ENCODE measurements around the gene RAB3D. TPM values are rescaled to one million over a fixed set of nuclear protein-coding genes. Genes with fewer than 3 reads are reported as not detected.

RAB3D gene
- total RNA-seq, 1 donor from 2014 or later = 6.2 TPM

DNA sequence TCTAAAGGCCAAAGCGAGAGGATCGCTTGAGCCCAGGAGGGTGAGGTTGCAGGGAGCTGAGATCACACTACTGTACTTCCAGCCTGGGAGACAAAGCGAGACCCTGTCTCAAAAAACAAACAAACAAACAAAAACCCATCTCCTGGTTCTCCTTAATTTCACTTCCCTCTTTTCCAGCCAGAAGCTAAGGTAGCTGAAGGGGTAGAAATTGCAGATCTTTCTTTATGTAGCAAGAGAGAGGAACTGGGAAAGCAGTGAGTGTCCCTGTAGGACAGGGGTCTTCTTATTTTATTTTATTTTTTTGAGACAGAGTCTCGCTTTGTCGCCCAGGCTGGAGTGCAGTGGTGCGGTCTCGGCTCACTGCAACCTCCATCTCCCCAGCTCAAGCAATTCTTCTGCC is 48.0 kb downstream of the RAB3D start:
- H3K4me3 Mint-ChIP-seq = no peak overlapping the region
- ATAC-seq (ENCODE audit: low read depth) = no peak
- TF ChIP-seq, protein P1, sequence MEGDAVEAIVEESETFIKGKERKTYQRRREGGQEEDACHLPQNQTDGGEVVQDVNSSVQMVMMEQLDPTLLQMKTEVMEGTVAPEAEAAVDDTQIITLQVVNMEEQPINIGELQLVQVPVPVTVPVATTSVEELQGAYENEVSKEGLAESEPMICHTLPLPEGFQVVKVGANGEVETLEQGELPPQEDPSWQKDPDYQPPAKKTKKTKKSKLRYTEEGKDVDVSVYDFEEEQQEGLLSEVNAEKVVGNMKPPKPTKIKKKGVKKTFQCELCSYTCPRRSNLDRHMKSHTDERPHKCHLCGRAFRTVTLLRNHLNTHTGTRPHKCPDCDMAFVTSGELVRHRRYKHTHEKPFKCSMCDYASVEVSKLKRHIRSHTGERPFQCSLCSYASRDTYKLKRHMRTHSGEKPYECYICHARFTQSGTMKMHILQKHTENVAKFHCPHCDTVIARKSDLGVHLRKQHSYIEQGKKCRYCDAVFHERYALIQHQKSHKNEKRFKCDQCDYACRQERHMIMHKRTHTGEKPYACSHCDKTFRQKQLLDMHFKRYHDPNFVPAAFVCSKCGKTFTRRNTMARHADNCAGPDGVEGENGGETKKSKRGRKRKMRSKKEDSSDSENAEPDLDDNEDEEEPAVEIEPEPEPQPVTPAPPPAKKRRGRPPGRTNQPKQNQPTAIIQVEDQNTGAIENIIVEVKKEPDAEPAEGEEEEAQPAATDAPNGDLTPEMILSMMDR (IDR thresholded peaks at IDR 0.05) = no peak
- POLR2A ChIA-PET = interaction anchor here (0.6 kb wide), 1 partner anchor 289 kb away, joined by 3 read pairs; no protein-coding TSS in a partner anchor
- CTCF ChIA-PET = no interaction called here
- peaks cover 5% of the 10 kb centered on the region for H3K27me3 Mint-ChIP-seq
- H3K9me3 Mint-ChIP-seq = no peaks in the 10 kb centered on the region
- H3K36me3 Mint-ChIP-seq (ENCODE audit: low read depth) = no peaks in the 10 kb centered on the region
- no peak for DNase-seq
- intact Hi-C loops (cut with micrococcal nuclease) = loop anchor here (5.0 to 10.0 kb wide), 2 partner anchors 56 to 293 kb away; partner anchors contain the start of genes CCDC159 and TMEM205
- peaks cover 6% of the 10 kb centered on the region for H3K4me1 Mint-ChIP-seq
- H3K27ac Mint-ChIP-seq = no peak overlapping the region

DNA sequence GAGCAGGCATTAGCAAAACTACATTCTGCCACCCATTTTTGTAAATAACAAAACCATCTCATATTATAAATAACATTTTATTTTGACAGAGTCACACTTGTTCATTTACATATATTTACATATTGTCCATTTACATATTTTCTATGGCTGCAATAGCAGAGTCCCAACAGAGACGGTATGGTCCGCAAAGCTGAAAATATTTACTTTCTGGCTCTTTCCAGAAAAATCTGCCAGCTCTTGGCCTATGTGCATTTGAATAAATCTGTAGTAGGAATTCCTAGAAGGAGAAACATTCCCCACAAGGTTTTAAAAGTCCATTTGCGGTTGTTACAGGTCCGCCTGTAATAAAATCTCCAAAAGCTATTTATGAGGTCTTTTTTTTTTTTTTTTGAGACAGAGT is 49.2 kb downstream of the RAB3D start:
- ATAC-seq (ENCODE audit: low read depth) (no peak), DNase-seq (no peak)
- ChIA-PET POLR2A (no interaction called here), CTCF (interaction anchor here (0.6 to 1.3 kb wide), 2 partner anchors 148 to 192 kb away, joined by 3 to 5 read pairs; no protein-coding TSS in a partner anchor)
- H3K4me1 Mint-ChIP-seq = peaks cover 6% of the 10 kb centered on the region
- H3K36me3 Mint-ChIP-seq (ENCODE audit: low read depth) = no peaks in the 10 kb centered on the region
- intact Hi-C loops (cut with micrococcal nuclease) = loop anchor here (5.0 to 10.0 kb wide), 2 partner anchors 57 to 295 kb away; partner anchors contain the start of genes CCDC159 and TMEM205
- H3K27me3 Mint-ChIP-seq = peaks cover 5% of the 10 kb centered on the region
- TF ChIP-seq, protein P1 (IDR thresholded peaks at IDR 0.05) = no peak
- H3K9me3 Mint-ChIP-seq = no peaks in the 10 kb centered on the region
- no peak overlapping the region for H3K27ac Mint-ChIP-seq
- H3K4me3 Mint-ChIP-seq = no peak overlapping the region

DNA sequence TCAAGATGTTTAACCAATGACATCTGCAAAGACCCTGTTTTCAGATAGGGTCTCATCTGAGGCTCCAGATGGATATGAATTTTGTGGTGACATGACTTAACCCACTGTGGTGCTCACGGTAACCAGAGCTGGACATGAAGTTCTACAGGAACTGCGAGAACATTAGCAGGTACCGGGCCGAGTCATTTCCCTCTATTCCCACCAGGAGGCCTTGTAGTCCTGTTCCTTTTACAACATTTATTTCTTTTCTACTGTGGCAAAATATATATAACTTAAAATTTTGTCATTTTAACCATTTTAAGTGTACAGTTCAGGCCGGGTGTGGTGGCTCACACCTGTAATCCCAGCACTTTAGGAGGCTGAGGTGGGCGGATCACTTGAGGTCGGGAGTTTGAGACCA is 51.1 kb downstream of the RAB3D start:
- Mint-ChIP-seq H3K36me3 (ENCODE audit: low read depth) (no peaks in the 10 kb centered on the region), H3K4me3 (no peak overlapping the region), H3K4me1 (no peaks in the 10 kb centered on the region), H3K27ac (no peak overlapping the region), H3K9me3 (no peaks in the 10 kb centered on the region), H3K27me3 (peaks cover 5% of the 10 kb centered on the region)
- CTCF ChIA-PET = no interaction called here
- intact Hi-C loops (cut with micrococcal nuclease) = no loop called here
- DNase-seq = no peak
- POLR2A ChIA-PET = no interaction called here
- TF ChIP-seq, protein P1 (IDR thresholded peaks at IDR 0.05) = no peak
- ATAC-seq (ENCODE audit: low read depth) = no peak

DNA sequence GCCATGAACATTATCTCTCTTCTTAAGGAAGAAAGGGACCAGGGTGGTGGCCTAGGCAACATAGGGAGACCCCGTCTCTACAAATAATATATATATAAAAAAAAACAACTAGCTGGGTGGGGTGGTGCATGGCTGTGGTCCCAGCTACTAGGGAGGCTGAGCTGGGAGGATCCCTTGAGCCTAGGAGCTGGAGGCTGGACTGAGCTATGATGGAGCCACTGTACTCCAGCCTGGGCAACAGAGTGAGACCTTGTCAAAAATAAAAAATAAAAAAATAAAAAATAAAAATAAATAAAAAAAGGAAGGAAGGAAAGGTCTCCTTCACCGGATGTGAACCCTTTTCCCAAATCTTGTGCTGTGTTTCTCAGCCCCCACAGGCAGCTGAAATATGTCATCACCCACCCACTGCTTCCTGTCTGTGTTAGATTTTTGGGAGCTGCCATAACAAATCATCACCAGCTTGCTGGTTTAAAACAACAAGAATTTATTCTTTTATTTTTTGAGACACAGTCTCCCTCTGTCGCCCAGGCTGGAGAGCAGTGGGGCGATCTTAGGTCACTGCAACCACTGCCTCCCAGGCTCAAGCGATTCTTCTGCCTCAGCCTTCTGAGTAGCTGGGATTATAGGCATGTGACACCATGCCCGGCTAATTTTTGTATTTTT is 53.0 kb downstream of the RAB3D start:
- CTCF ChIA-PET = no interaction called here
- intact Hi-C loops (cut with micrococcal nuclease) = no loop called here
- no peaks in the 10 kb centered on the region for H3K4me1 Mint-ChIP-seq
- H3K36me3 Mint-ChIP-seq (ENCODE audit: low read depth) = no peaks in the 10 kb centered on the region
- POLR2A ChIA-PET = no interaction called here
- no peaks in the 10 kb centered on the region for H3K9me3 Mint-ChIP-seq
- no peak for ATAC-seq (ENCODE audit: low read depth)
- DNase-seq = no peak
- H3K27me3 Mint-ChIP-seq = peaks cover 3% of the 10 kb centered on the region
- H3K27ac Mint-ChIP-seq = no peak overlapping the region
- no peak overlapping the region for H3K4me3 Mint-ChIP-seq
- TF ChIP-seq, protein P1 (IDR thresholded peaks at IDR 0.05) = no peak

DNA sequence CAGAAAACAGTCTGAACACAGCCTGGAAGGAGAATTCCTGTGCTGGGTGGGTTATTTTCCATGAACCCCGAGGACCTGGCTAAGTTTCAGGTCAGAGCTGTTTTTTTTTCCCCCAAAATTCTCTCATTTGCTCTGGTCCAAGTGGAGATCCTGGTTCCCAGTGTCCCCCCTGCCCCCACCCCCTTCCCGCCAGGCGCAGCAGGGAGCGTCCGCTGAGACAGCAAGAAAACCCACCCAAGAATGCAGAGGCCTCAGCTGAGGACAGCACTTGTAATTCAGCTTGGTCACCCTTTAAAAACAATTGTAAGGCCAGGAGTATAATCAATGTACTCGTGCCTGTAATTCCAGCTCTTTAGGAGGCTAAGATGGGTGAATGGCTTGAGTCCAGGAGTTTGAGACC is 54.9 kb downstream of the RAB3D start:
- Mint-ChIP-seq H3K9me3 (peaks cover 2% of the 10 kb centered on the region), H3K4me1 (peaks cover 5% of the 10 kb centered on the region), H3K36me3 (ENCODE audit: low read depth) (no peaks in the 10 kb centered on the region), H3K27me3 (peaks cover 6% of the 10 kb centered on the region), H3K27ac (no peak overlapping the region), H3K4me3 (no peak overlapping the region)
- CTCF ChIA-PET = no interaction called here
- POLR2A ChIA-PET = no interaction called here
- DNase-seq (no peak), ATAC-seq (ENCODE audit: low read depth) (no peak)
- TF ChIP-seq, protein P1 (IDR thresholded peaks at IDR 0.05) = no peak
- intact Hi-C loops (cut with micrococcal nuclease) = no loop called here
